GM23338 (cell line): Measurements from ENCODE around the gene SUCLG1. TPM values are rescaled to one million over a fixed set of nuclear protein-coding genes. Genes with fewer than 3 reads are reported as not detected.

Experiments used
- ATAC-seq: fragments of 200-7000 bp; cut with Tn5 transposase; 3 replicates; pipeline ENCODE4 v1.9.1; 2020
- DNase-seq: peaks from one replicate; pipeline ENCODE4 v3.0.0-alpha.2; 2015; ENCODE audit warnings: low spot score
- H2AFZ ChIP-seq: fragments of 200-600 bp; sonication (generic); 2 replicates; pipeline ENCODE4 v1.8.0; 2016; ENCODE audit warnings: antibody characterized with exemption, mild to moderate bottlenecking, moderate library complexity
- H3F3A ChIP-seq: fragments of 200-600 bp; sonication (generic); replicated peaks from 2 replicates; pipeline ENCODE4 v1.8.0; 2017; ENCODE audit warnings: antibody characterized with exemption, mixed run types, low read depth
- H3K27ac ChIP-seq: fragments of 200-600 bp; sonication (generic); 2 replicates; pipeline ENCODE4 v1.6.1; 2016; ENCODE audit warnings: low read depth
- H3K27me3 ChIP-seq: fragments of 200-600 bp; sonication (generic); 2 replicates; pipeline ENCODE4 v1.8.0; 2016; ENCODE audit warnings: mild to moderate bottlenecking, mixed run types, moderate library complexity; ENCODE audit not compliant: insufficient read depth
- H3K36me3 ChIP-seq: fragments of 200-600 bp; sonication (generic); 2 replicates; pipeline ENCODE4 v1.8.0; 2016; ENCODE audit warnings: mild to moderate bottlenecking; ENCODE audit not compliant: insufficient read depth
- H3K4me1 ChIP-seq: fragments of 200-600 bp; sonication (generic); 2 replicates; pipeline ENCODE4 v1.8.0; 2016; ENCODE audit warnings: mild to moderate bottlenecking, moderate library complexity; ENCODE audit not compliant: insufficient read depth
- H3K4me2 ChIP-seq: fragments of 200-600 bp; sonication (generic); 2 replicates; pipeline ENCODE4 v1.7.1; 2017; ENCODE audit warnings: mixed run types
- H3K4me3 ChIP-seq: fragments of 200-600 bp; sonication (generic); 2 replicates; pipeline ENCODE4 v1.6.1; 2016; ENCODE audit warnings: mixed run types
- H3K79me2 ChIP-seq: fragments of 200-600 bp; sonication (generic); replicated peaks from 2 replicates; pipeline ENCODE4 v1.8.0; 2017; ENCODE audit warnings: mild to moderate bottlenecking; ENCODE audit not compliant: insufficient read depth
- H3K9me2 ChIP-seq: fragments of 200-600 bp; sonication (generic); 2 replicates; pipeline ENCODE4 v1.8.0; 2017; ENCODE audit not compliant: insufficient read depth
- H4K20me1 ChIP-seq: fragments of 200-600 bp; sonication (generic); replicated peaks from 2 replicates; pipeline ENCODE4 v1.8.0; 2017; ENCODE audit warnings: mild to moderate bottlenecking; ENCODE audit not compliant: insufficient read depth
- H3K27ac Mint-ChIP-seq: 2 replicates; pipeline ENCODE4 v1.8.0; 2020; ENCODE audit warnings: inconsistent platforms, mild to moderate bottlenecking, moderate library complexity, mixed read lengths
- H3K27me3 Mint-ChIP-seq: 3 replicates; pipeline ENCODE4 v1.8.0; 2022; ENCODE audit warnings: low read depth, mild to moderate bottlenecking, moderate library complexity, mixed read lengths, inconsistent platforms; ENCODE audit not compliant: insufficient read depth, poor library complexity
- H3K36me3 Mint-ChIP-seq: 3 replicates; pipeline ENCODE4 v1.8.0; 2021; ENCODE audit warnings: low read depth, mild to moderate bottlenecking, inconsistent platforms, moderate library complexity, mixed read lengths
- H3K4me1 Mint-ChIP-seq: 3 replicates; pipeline ENCODE4 v1.8.0; 2020; ENCODE audit warnings: mild to moderate bottlenecking, inconsistent platforms, mixed read lengths
- H3K4me3 Mint-ChIP-seq: 3 replicates; pipeline ENCODE4 v1.8.0; 2021; ENCODE audit warnings: moderate library complexity, mild to moderate bottlenecking, inconsistent platforms, mixed read lengths
- H3K9me3 Mint-ChIP-seq: 3 replicates; pipeline ENCODE4 v1.8.0; 2020; ENCODE audit warnings: moderate library complexity, mild to moderate bottlenecking, inconsistent platforms, mixed read lengths
- CREB1 ChIP-seq: fragments of 250-450 bp; sonication (Bioruptor Pico); IDR thresholded peaks from 2 replicates; pipeline ENCODE4 v1.5.0; 2020; ENCODE audit warnings: low read depth, mild to moderate bottlenecking, moderate library complexity
- EZH2phosphoT487 ChIP-seq: fragments of 200-600 bp; sonication (generic); IDR thresholded peaks from one replicate; pipeline ENCODE4 v1.8.1; 2018; ENCODE audit warnings: antibody characterized with exemption; ENCODE audit not compliant: unreplicated experiment
- JUNB ChIP-seq: IDR thresholded peaks from one replicate; pipeline ENCODE4 v1.6.1; 2016; ENCODE audit warnings: antibody characterized with exemption; ENCODE audit not compliant: unreplicated experiment
- NANOG ChIP-seq: IDR thresholded peaks from 2 replicates; pipeline ENCODE4 v1.6.1; 2016; ENCODE audit warnings: antibody characterized with exemption, borderline replicate concordance
- POLR2AphosphoS5 ChIP-seq: IDR thresholded peaks from 2 replicates; pipeline ENCODE4 v1.6.1; 2016; ENCODE audit warnings: antibody characterized with exemption, low read depth
- STAT1 ChIP-seq: IDR thresholded peaks from one replicate; pipeline ENCODE4 v1.6.1; 2016; ENCODE audit warnings: antibody characterized with exemption; ENCODE audit not compliant: unreplicated experiment
- ZNF114 ChIP-seq: fragments of 250-450 bp; sonication (Bioruptor Pico); IDR thresholded peaks from 2 replicates; pipeline ENCODE4 v1.5.0; 2020; ENCODE audit warnings: mild to moderate bottlenecking, moderate library complexity
- ZNF331 ChIP-seq: fragments of 250-450 bp; sonication (Bioruptor Pico); IDR thresholded peaks from 2 replicates; pipeline ENCODE4 v1.5.0; 2020; ENCODE audit warnings: low read depth, mild to moderate bottlenecking, moderate library complexity
- polyA plus RNA-seq: library from polyadenylated mRNA; unstranded; fragments of >200 nt; fragmentation: Nextera tagmentation; extraction: Ambion mirVana; gene quantifications from 2 replicates; pipeline ENCODE4 v1.2.1, GENCODE V29; 2016
- total RNA-seq: library from RNA; depleted of rRNA; stranded (reverse); fragments of >200 nt; shearing (Covaris generic); gene quantifications from 2 replicates; pipeline ENCODE4 v1.2.3, GENCODE V29; 2014
- TF ChIP-seq, protein P1 (sequence below): IDR thresholded peaks from one replicate; pipeline ENCODE4 v1.6.1; 2018; ENCODE audit warnings: antibody characterized with exemption; ENCODE audit not compliant: unreplicated experiment
- TF ChIP-seq, protein P2 (sequence below): fragments of 250-450 bp; sonication (Bioruptor Pico); IDR thresholded peaks from 2 replicates; pipeline ENCODE4 v1.5.0; 2020; ENCODE audit warnings: mild to moderate bottlenecking, moderate library complexity

The SUCLG1 gene
- total and polyA plus RNA-seq, 2 experiments from 2014 or later, result 24.3 to 36.0 TPM

DNA sequence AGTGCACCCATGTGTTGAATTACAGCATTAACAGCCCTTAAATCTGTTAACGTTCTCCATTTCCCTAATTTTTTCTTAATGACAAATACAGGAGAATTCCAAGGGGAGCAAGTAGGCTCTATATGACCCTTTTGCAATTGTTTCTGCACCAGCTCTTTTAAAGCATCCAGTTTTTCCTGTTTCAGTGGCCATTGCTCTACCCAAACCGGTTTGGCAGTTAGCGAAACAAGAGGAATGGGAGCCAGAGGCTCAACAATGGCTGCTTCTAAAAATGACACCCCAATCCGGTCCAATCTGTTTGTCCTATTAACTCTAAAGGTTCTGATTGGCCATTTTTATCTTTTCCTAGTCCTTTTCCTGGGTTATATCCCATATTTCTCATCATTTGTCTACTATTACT is 15.1 kb upstream of the SUCLG1 start:
- ATAC-seq (no peak), DNase-seq (no peak)
- no peaks in the 10 kb centered on the region for H4K20me1 ChIP-seq
- no peaks in the 10 kb centered on the region for H3K9me2 ChIP-seq
- Mint-ChIP-seq H3K27ac (no peak overlapping the region), H3K9me3 (peaks cover 60% of the 10 kb centered on the region), H3K27me3 (peaks cover 7% of the 10 kb centered on the region), H3K36me3 (peaks cover 27% of the 10 kb centered on the region), H3K4me1 (no peaks in the 10 kb centered on the region), H3K4me3 (no peak overlapping the region)
- H3K4me1 ChIP-seq, result no peaks in the 10 kb centered on the region
- H3K27ac ChIP-seq, result no peak overlapping the region
- no peak overlapping the region for H3K4me2 ChIP-seq
- no peaks in the 10 kb centered on the region for H3K79me2 ChIP-seq
- no peak overlapping the region for H2AFZ ChIP-seq
- no peaks in the 10 kb centered on the region for H3K36me3 ChIP-seq
- no peaks in the 10 kb centered on the region for H3F3A ChIP-seq
- TF ChIP-seq POLR2AphosphoS5 (no peak), CREB1 (CRISPR knock-in tag) (no peak), ZNF114 (CRISPR knock-in tag) (no peak), NANOG (no peak), JUNB (no peak), ZNF331 (CRISPR knock-in tag) (no peak), EZH2phosphoT487 (no peak)
- no peak overlapping the region for H3K4me3 ChIP-seq
- no peaks in the 10 kb centered on the region for H3K27me3 ChIP-seq

DNA sequence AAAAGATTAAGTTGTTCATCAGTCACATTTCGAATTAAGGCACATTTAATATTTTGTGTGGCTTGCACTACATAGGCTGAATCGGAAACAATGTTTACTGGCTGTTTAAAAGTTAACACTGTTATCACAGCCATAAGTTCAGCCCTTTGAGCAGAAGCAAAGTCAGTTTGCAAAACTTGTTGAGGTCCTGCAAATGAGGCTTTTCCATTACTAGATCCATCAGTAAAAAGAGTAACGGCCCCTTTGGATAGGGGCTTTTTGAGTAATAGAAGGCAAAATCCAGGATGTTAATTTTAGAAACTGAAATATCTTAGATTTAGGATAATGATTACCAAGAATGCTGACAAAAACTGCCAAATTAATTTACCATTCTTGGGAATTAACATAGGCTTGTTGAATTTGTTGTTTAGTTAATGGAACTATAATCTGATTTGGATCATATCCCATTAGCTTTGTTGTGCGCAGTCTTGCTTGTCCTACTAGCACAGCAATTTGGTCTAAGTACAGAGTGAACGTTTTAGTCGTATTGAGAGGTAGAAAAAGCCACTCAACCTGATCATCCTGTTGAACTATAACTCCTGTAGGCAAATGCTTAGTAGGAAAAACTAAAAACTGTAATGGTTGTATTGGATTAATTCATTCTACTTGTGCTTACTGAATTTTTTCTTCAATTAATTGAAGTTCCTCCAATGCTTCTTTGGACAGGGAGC is 13.9 kb upstream of the SUCLG1 start:
- Histone ChIP-seq H3K27ac (no peak overlapping the region), H4K20me1 (no peaks in the 10 kb centered on the region), H2AFZ (no peak overlapping the region), H3K4me1 (no peaks in the 10 kb centered on the region), H3K79me2 (no peaks in the 10 kb centered on the region), H3F3A (no peaks in the 10 kb centered on the region), H3K9me2 (no peaks in the 10 kb centered on the region), H3K27me3 (no peaks in the 10 kb centered on the region), H3K36me3 (no peaks in the 10 kb centered on the region), H3K4me3 (no peak overlapping the region), H3K4me2 (no peak overlapping the region)
- Mint-ChIP-seq H3K27me3 (peaks cover 7% of the 10 kb centered on the region), H3K4me3 (no peak overlapping the region), H3K9me3 (peaks cover 57% of the 10 kb centered on the region), H3K4me1 (no peaks in the 10 kb centered on the region), H3K27ac (no peak overlapping the region), H3K36me3 (peaks cover 32% of the 10 kb centered on the region)
- DNase-seq, result no peak
- no peak for TF ChIP-seq POLR2AphosphoS5
- TF ChIP-seq STAT1, result no peak
- TF ChIP-seq EZH2phosphoT487, result no peak
- TF ChIP-seq, protein P1, sequence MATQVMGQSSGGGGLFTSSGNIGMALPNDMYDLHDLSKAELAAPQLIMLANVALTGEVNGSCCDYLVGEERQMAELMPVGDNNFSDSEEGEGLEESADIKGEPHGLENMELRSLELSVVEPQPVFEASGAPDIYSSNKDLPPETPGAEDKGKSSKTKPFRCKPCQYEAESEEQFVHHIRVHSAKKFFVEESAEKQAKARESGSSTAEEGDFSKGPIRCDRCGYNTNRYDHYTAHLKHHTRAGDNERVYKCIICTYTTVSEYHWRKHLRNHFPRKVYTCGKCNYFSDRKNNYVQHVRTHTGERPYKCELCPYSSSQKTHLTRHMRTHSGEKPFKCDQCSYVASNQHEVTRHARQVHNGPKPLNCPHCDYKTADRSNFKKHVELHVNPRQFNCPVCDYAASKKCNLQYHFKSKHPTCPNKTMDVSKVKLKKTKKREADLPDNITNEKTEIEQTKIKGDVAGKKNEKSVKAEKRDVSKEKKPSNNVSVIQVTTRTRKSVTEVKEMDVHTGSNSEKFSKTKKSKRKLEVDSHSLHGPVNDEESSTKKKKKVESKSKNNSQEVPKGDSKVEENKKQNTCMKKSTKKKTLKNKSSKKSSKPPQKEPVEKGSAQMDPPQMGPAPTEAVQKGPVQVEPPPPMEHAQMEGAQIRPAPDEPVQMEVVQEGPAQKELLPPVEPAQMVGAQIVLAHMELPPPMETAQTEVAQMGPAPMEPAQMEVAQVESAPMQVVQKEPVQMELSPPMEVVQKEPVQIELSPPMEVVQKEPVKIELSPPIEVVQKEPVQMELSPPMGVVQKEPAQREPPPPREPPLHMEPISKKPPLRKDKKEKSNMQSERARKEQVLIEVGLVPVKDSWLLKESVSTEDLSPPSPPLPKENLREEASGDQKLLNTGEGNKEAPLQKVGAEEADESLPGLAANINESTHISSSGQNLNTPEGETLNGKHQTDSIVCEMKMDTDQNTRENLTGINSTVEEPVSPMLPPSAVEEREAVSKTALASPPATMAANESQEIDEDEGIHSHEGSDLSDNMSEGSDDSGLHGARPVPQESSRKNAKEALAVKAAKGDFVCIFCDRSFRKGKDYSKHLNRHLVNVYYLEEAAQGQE, result no peak
- no peak for TF ChIP-seq ZNF114 (CRISPR knock-in tag)
- TF ChIP-seq, protein P2, sequence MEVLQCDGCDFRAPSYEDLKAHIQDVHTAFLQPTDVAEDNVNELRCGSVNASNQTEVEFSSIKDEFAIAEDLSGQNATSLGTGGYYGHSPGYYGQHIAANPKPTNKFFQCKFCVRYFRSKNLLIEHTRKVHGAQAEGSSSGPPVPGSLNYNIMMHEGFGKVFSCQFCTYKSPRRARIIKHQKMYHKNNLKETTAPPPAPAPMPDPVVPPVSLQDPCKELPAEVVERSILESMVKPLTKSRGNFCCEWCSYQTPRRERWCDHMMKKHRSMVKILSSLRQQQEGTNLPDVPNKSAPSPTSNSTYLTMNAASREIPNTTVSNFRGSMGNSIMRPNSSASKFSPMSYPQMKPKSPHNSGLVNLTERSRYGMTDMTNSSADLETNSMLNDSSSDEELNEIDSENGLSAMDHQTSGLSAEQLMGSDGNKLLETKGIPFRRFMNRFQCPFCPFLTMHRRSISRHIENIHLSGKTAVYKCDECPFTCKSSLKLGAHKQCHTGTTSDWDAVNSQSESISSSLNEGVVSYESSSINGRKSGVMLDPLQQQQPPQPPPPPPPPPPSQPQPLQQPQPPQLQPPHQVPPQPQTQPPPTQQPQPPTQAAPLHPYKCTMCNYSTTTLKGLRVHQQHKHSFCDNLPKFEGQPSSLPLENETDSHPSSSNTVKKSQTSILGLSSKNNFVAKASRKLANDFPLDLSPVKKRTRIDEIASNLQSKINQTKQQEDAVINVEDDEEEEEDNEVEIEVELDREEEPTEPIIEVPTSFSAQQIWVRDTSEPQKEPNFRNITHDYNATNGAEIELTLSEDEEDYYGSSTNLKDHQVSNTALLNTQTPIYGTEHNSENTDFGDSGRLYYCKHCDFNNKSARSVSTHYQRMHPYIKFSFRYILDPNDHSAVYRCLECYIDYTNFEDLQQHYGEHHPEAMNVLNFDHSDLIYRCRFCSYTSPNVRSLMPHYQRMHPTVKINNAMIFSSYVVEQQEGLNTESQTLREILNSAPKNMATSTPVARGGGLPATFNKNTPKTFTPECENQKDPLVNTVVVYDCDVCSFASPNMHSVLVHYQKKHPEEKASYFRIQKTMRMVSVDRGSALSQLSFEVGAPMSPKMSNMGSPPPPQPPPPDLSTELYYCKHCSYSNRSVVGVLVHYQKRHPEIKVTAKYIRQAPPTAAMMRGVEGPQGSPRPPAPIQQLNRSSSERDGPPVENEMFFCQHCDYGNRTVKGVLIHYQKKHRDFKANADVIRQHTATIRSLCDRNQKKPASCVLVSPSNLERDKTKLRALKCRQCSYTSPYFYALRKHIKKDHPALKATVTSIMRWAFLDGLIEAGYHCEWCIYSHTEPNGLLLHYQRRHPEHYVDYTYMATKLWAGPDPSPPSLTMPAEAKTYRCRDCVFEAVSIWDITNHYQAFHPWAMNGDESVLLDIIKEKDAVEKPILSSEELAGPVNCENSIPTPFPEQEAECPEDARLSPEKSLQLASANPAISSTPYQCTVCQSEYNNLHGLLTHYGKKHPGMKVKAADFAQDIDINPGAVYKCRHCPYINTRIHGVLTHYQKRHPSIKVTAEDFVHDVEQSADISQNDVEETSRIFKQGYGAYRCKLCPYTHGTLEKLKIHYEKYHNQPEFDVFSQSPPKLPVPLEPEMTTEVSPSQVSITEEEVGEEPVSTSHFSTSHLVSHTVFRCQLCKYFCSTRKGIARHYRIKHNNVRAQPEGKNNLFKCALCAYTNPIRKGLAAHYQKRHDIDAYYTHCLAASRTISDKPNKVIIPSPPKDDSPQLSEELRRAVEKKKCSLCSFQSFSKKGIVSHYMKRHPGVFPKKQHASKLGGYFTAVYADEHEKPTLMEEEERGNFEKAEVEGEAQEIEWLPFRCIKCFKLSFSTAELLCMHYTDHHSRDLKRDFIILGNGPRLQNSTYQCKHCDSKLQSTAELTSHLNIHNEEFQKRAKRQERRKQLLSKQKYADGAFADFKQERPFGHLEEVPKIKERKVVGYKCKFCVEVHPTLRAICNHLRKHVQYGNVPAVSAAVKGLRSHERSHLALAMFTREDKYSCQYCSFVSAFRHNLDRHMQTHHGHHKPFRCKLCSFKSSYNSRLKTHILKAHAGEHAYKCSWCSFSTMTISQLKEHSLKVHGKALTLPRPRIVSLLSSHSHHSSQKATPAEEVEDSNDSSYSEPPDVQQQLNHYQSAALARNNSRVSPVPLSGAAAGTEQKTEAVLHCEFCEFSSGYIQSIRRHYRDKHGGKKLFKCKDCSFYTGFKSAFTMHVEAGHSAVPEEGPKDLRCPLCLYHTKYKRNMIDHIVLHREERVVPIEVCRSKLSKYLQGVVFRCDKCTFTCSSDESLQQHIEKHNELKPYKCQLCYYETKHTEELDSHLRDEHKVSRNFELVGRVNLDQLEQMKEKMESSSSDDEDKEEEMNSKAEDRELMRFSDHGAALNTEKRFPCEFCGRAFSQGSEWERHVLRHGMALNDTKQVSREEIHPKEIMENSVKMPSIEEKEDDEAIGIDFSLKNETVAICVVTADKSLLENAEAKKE (CRISPR knock-in tag), result no peak
- TF ChIP-seq ZNF331 (CRISPR knock-in tag), result no peak
- ATAC-seq, result no peak
